ENCODE data around the gene RFX7.
A peak's percentile ranks its signal among the peaks of the same experiment; 100 is the strongest.
"Not testable (repeated sequence)": the region's sequence is repeated elsewhere in the genome, so short reads cannot be mapped to it uniquely, and the experiment has no call there.

RFX7 gene

GRCh38 chr15:56243163-56244037 lies at the start of gene RFX7:
Gene RFX7, minus strand, starts transcription at chr15:56243879. Its CDS starts 594 bp downstream, at chr15:56243285.
- DNase-seq = peak; percentile 74

- no peak for DNase-seq
Observed at GRCh38 chr15:56292546-56293316, 49.1 kb upstream of the RFX7 start.

- no peak for DNase-seq
Observed at GRCh38 chr15:56291741-56292140, 48.1 kb upstream of the RFX7 start.

GRCh38 chr15:56286213-56286612 lies 42.5 kb upstream of the RFX7 start:
- peak; percentile 17 for DNase-seq

GRCh38 chr15:56281145-56281544 lies 37.5 kb upstream of the RFX7 start:
- no peak for DNase-seq

GRCh38 chr15:56273724-56274123 lies 30.0 kb upstream of the RFX7 start:
- no peak for DNase-seq

GRCh38 chr15:56272454-56272853 lies 28.8 kb upstream of the RFX7 start:
- no peak for DNase-seq

- DNase-seq = not testable (repeated sequence)
Observed at GRCh38 chr15:56266465-56266864, 22.8 kb upstream of the RFX7 start.

- DNase-seq = no peak
Observed at GRCh38 chr15:56261854-56262509, 18.3 kb upstream of the RFX7 start.

- not testable (repeated sequence) for DNase-seq
Observed at GRCh38 chr15:56257306-56257705, 13.6 kb upstream of the RFX7 start.

GRCh38 chr15:56254265-56254664 lies 10.6 kb upstream of the RFX7 start:
- no peak for DNase-seq

GRCh38 chr15:56252386-56252785 lies 8.7 kb upstream of the RFX7 start:
- no peak for DNase-seq

- DNase-seq = no peak
Observed at GRCh38 chr15:56251315-56252095, 7.8 kb upstream of the RFX7 start.

- no peak for DNase-seq
Observed at GRCh38 chr15:56250626-56251025, 6.9 kb upstream of the RFX7 start.

GRCh38 chr15:56249092-56249491 lies 5.4 kb upstream of the RFX7 start:
- no peak for DNase-seq

- DNase-seq = no peak
Observed at GRCh38 chr15:56248311-56248992, 4.8 kb upstream of the RFX7 start.

- no peak for DNase-seq
Observed at GRCh38 chr15:56247266-56247665, 3.6 kb upstream of the RFX7 start.

- DNase-seq = peak; percentile 91
Observed at GRCh38 chr15:56245871-56246814, 2.5 kb upstream of the RFX7 start.

- DNase-seq = peak; percentile 32
Observed at GRCh38 chr15:56244811-56245576, 1.3 kb upstream of the RFX7 start.
